Gastroesophageal sphincter (tissue), 3 donors: Measurements from ENCODE around the gene CDRT15.

Source experiments
- EP300 ChIP-seq: sonication (generic); formaldehyde crosslinking; IDR thresholded peaks from one replicate; pipeline ENCODE4 v1.6.1; 2017; ENCODE audit warnings: antibody characterized with exemption, mild to moderate bottlenecking
- POLR2A ChIP-seq, 2 donors: fragments of 450-650 bp; IDR thresholded peaks; one replicate each; pipeline ENCODE4 v1.6.1; 2017; ENCODE audit warnings: antibody characterized with exemption in 2 of 2, mild to moderate bottlenecking in 2 of 2, moderate library complexity in 1 of 2
- POLR2AphosphoS5 ChIP-seq: sonication (generic); formaldehyde crosslinking; IDR thresholded peaks from one replicate; pipeline ENCODE4 v1.6.1; 2017; ENCODE audit warnings: antibody characterized with exemption
- TF ChIP-seq, protein P1 (sequence below), 4 experiments: fragments of 200-600 bp in 2 of 4; fragments of 450-650 bp in 2 of 4; sonication (generic) in 1 of 4; IDR thresholded peaks; one replicate each; pipeline ENCODE4 v1.5.1; 2017 to 2019; ENCODE audit warnings: antibody characterized with exemption in 4 of 4, mild to moderate bottlenecking in 2 of 4, moderate library complexity in 2 of 4

DNA sequence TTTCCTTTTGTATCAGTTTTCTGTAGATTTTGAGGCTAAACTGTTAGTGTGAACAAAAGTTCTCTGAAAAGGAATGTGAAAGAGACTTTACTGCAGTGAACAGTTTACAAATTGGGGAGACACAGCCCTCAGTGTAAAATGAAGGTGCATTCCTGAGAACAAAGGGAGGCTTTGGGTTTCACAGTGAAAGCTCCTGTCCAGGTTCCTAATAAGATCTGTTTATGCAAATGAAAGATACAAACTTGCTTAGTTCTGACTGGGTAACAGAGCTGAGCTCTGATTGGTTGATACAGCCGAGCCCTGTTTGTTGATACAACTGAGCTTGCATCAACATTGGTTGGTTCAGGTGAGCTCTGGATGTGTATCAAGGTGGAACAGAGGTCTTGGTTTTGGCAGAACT lies 8.3 kb upstream of the CDRT15 start:
- TF ChIP-seq, protein P1, sequence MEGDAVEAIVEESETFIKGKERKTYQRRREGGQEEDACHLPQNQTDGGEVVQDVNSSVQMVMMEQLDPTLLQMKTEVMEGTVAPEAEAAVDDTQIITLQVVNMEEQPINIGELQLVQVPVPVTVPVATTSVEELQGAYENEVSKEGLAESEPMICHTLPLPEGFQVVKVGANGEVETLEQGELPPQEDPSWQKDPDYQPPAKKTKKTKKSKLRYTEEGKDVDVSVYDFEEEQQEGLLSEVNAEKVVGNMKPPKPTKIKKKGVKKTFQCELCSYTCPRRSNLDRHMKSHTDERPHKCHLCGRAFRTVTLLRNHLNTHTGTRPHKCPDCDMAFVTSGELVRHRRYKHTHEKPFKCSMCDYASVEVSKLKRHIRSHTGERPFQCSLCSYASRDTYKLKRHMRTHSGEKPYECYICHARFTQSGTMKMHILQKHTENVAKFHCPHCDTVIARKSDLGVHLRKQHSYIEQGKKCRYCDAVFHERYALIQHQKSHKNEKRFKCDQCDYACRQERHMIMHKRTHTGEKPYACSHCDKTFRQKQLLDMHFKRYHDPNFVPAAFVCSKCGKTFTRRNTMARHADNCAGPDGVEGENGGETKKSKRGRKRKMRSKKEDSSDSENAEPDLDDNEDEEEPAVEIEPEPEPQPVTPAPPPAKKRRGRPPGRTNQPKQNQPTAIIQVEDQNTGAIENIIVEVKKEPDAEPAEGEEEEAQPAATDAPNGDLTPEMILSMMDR (IDR thresholded peaks at IDR 0.05) = no peak
- no peak for TF ChIP-seq POLR2A (IDR thresholded peaks at IDR 0.05)
- no peak for TF ChIP-seq POLR2AphosphoS5
- no peak for TF ChIP-seq EP300
